GM21529 (cell line): ENCODE data around the gene TRPM5.
"Not testable (repeated sequence)": the region's sequence is repeated elsewhere in the genome, so short reads cannot be mapped to it uniquely, and the experiment has no call there.

Source experiments
- ATAC-seq: cut with Tn5 transposase; IDR thresholded peaks from one replicate; pipeline ENCODE4 v1.9.1; 2021; ENCODE audit not compliant: unreplicated experiment

Gene TRPM5, protein sequence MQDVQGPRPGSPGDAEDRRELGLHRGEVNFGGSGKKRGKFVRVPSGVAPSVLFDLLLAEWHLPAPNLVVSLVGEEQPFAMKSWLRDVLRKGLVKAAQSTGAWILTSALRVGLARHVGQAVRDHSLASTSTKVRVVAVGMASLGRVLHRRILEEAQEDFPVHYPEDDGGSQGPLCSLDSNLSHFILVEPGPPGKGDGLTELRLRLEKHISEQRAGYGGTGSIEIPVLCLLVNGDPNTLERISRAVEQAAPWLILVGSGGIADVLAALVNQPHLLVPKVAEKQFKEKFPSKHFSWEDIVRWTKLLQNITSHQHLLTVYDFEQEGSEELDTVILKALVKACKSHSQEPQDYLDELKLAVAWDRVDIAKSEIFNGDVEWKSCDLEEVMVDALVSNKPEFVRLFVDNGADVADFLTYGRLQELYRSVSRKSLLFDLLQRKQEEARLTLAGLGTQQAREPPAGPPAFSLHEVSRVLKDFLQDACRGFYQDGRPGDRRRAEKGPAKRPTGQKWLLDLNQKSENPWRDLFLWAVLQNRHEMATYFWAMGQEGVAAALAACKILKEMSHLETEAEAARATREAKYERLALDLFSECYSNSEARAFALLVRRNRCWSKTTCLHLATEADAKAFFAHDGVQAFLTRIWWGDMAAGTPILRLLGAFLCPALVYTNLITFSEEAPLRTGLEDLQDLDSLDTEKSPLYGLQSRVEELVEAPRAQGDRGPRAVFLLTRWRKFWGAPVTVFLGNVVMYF (N-terminal part only)

GRCh38 chr11:2443881-2444820 lies at the start of gene TRPM5:
Gene TRPM5 (minus strand): TSS chr11:2444514. CDS start chr11:2423036, 21,478 bp downstream.
- ATAC-seq: no peak

DNA sequence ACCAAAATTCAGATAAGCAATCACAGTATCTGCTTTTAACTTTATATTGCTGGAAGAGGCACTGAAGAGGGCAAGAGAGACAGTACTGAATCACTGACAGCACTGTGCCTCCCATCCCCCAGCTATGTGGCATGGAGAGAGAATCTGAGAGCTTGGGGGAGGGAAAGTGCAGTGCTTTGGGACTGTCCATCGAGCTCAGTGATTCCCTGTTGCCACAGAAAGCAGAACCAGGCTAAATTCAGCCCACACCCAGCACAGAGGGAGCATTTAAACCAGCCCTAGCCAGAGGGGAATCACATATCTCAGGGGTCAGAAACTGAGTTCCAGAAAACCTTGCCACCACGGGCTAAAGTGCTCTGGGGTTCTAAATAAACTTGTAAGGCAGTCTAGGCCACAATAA lies 44.8 kb upstream of the TRPM5 start:
- ATAC-seq: no peak

- no peak for ATAC-seq
Measured at GRCh38 chr11:2488004-2488403, 43.7 kb upstream of the TRPM5 start.

DNA sequence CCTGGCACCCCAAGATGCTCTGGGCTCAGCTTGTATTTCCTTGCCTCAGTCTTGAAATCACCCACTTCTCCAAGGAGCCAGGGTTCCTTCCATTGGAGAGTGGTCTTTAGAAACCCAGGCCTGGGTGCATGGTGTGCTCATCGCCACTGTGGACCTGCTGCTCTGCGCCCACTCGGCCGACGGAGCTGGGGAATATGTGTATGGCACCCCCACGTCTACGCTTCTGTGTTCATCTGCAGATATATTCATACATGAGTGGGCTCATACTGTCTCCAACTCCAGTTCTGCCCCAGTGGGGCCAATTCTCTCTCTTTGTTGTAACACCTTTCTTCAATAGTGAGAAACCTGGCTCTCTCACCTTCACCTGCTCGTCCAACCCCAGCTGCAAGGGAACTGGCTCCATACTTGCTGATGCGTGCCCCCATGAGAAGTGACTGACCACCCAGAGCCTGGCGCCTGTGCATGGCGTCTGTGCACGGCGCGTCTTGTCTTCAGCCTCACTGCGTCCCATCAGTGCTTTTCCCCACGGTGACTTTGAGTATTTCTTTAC lies 40.3 kb upstream of the TRPM5 start:
- no peak for ATAC-seq

DNA sequence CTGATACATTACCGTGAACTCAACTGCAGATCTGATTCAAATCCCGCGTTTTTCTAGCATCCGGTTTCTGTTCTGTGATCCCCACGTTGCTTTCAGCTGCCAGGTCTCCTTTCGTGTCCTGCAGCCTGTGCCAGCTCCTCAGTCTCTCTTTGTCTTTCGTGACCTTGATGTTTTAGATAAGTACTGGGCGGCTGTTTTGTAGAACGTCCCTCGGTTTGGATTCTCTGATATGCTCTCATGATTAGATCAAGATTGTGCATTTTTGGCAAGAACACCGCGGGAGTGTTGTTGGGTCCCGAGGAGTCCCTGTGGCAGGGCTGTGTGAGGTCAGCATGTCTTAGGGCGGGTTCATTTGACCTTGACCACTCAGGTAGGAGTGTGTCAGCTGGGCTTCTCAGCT lies 39.1 kb upstream of the TRPM5 start:
- ATAC-seq: no peak

DNA sequence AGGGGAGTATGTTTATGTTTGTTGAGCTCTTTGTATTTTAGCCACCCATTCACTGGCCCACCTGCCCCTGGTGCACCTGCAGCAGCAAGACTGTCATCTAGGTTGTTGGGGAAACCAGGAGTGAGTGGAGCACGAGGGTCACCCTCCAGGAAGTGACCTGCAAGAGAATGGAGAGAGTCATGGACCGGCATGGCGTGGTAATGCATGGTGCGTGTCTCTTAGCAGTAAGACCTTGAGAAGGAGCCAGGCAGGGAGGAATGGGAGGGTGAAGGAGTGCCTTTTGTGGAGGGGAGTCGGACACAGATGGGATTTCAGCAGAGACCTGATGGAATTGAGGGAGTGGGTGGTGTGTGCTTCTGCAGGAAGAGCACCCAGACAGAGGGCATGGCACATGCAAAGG lies 38.4 kb upstream of the TRPM5 start:
- no peak for ATAC-seq

GRCh38 chr11:2482204-2482603 lies 37.9 kb upstream of the TRPM5 start:
- no peak for ATAC-seq

- no peak for ATAC-seq
Measured at GRCh38 chr11:2481253-2481652, 36.9 kb upstream of the TRPM5 start.

GRCh38 chr11:2480874-2481220 lies 36.5 kb upstream of the TRPM5 start:
- ATAC-seq: no peak

- not testable (repeated sequence) for ATAC-seq
Measured at GRCh38 chr11:2480067-2480873, 36.0 kb upstream of the TRPM5 start.

- no peak for ATAC-seq
Measured at GRCh38 chr11:2477936-2478335, 33.6 kb upstream of the TRPM5 start.

DNA sequence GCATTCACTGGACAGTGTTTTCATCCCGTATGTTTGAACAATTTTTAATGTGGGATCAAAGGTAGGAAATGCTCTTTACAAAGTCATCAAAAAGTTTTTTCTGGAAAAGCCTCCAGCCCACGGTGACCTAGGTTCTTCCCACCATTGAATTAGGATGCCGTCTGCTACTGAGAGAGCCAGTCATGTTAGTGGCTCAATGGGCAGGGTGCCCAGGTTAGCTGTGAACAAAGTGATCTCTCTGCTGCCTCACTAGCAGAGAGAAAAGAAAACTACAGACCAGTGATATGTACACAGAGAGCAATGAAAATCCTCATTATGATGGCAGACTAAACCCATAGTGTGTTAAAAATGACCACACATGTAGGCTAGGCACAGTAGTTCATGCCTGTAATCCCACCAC lies 32.9 kb upstream of the TRPM5 start:
- ATAC-seq: no peak

GRCh38 chr11:2475136-2475918 lies 31.0 kb upstream of the TRPM5 start:
- no peak for ATAC-seq

- no peak for ATAC-seq
Measured at GRCh38 chr11:2474059-2474901, 30.0 kb upstream of the TRPM5 start.

GRCh38 chr11:2473361-2474058 lies 29.2 kb upstream of the TRPM5 start:
- ATAC-seq: no peak

- ATAC-seq: no peak
Measured at GRCh38 chr11:2472428-2473186, 28.3 kb upstream of the TRPM5 start.

DNA sequence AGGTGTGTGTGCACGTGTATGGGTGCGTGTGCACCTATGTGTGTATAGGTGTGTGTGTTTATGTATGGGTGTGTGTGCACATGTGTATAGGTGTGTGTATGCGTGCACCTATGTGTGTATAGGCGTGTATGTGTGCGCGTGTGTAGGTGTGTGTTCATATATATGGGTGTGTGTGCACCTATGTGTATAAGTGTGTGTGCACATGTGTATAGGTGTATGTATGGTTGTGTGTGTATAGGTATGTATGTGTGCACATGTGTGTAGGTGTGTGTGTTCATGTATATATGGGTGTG lies 27.4 kb upstream of the TRPM5 start:
- no peak for ATAC-seq
